ENCODE data around the gene JMJD8.

The JMJD8 gene

DNA sequence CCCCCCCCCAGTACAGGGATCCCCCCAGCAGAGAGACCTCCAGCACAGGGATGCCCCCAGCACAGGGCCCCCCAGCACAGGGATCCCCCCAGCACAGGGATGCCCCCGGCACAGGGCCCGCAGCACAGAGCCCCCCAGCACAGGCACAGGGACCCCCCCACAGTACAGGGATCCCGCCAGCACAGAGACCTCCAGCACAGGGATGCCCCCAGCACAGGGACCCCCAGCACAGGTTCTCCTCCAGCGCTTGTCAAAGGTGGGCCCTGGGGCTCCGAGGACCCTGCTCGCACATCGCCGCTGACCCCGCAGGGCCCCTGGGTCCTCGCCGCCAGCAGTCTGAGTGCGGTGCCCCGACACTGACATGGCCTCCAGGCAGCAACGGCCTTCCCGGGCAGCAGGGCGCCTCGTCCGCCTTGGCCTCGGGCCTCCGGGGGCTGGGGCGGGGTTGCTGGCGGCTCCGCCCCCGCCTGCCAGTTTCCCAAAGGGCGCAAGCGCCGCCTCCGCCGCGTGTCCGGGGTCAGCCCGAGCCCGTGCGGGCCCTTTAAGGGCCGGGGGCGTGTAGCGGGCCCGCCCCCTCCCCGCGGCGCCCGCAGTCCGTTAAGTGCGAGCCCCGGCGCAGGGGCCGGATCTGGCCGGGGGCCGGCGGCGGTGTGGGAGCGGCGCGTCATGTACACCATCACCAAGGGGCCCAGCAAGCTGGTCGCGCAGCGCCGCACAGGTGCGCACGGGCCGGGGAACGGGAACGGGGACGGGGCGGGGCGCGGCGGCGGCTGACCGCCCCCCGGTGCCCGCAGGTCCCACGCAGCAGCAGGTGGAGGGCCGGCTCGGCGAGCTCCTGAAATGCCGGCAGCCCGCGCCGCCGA is 42.6 kb downstream of the JMJD8 start, which contains the start of gene MCRIP2:
TSS of gene MCRIP2 (plus strand) at position 503 of the 863 bp plus-strand sequence. CDS start at position 667, 164 bp downstream.
- DNase-seq (ENCODE audit: low read depth), result peak; percentile 41

DNA sequence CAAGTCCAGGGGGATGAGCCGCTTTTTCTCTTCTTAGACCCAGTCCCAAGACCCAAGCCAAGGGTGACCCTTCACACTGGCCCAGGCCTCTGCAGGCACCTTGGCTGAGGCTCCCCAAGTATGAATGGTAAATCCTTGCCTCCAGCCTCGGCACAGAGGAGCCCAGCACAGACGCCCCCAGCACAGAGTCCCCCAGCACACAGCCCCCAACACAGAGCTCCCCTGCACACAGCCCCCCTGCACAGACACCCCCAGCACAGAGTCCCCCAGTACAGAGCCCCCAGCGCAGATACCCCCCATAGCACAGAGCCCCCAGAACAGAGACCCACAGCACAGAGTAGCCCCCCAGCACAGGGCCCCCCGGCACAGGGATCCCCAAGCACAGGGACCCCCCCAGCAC is 43.5 kb downstream of the JMJD8 start:
- no peak for DNase-seq (ENCODE audit: low read depth)

DNA sequence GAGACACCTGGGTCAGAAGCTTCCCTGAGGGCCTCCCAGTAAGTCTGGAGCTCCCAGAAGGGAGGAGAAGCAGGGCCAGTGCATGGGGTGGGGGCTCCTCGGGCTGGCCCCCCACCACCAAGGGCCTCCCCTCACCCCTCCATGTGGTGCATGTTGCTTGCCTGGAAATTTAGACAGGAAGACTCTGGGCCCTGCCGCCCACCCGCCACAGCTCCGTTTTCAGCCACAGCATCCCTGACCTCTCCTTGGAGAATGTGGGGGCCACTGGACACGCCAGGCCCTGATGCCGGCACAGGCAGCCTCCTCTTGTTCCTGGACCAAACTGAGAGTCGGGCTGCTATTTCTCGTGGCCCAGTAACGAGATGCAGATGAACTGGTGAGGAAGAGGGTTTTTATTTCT is 45.3 kb downstream of the JMJD8 start:
- DNase-seq (ENCODE audit: low read depth), result no peak

DNA sequence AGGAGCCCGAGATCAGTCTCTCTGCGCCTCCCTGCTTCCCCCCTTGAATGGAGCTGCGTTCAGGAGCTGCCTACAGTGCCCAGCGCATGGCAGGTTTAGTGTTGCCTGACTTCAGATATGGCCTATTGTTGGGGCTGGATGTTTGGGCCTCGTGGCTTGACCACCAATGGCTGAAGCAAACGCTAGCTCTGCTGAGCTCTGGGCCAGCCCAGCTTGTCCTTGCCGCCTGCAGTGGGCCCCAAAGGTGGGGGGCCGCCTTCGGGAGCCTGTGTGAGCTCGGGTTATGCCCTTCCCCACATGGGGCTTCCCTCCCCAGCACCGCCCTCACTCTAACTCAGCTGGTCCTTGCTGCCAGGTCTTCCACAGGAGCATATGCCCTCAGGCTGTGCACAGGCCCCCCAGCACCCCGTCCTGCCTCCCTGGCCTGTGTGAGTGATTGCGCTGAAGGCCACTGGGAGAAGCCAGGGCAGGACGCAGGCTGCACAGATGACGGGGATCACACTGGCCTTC is 46.0 kb downstream of the JMJD8 start:
- DNase-seq (ENCODE audit: low read depth), result no peak

DNA sequence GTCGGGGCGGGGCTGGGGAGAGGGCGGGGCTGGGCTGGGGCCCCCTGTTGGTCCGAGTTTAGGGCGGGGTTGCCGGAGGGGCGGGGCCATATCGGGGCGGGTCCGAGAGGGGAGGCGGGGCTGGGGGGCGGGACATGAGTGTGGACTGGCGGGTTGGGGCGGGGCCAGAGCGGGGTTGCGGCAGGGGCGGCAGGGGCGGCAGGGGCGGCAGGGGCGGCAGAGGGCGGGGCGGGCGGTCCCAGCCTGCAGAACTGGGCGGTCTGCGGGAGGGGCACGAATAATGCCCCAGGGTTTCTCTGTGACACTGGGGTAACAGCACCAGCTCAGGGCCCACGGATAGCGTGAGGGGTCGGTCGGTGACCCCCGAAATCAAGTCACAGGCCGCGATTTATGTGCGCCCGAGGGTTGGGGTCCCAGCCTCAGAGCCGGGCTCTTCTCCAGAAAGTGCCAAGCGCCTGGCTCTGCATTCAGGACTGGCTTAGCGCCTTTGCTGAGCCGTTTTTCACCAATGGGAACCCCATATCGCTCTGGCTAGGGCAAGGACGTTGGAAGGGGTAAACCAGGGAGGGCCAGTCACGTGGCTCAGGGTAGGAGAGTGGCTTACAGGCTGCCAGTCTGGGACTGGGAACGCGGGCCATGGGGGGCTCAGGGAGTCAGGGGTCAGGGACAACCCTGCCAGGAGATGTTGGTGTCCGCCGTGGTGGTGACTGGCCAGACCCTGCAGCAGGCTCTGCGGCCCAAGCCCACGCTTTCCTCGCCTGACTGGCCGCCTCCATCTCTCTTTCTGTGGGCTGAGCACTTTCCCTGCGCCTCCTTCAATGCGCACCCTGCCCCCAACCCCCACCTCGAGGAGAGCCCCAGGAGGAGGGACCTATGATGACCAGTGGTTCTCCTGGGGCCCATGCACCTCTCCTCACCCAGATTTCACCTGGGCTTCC is 46.8 kb downstream of the JMJD8 start:
- peak; percentile 80 for DNase-seq (ENCODE audit: low read depth)

DNA sequence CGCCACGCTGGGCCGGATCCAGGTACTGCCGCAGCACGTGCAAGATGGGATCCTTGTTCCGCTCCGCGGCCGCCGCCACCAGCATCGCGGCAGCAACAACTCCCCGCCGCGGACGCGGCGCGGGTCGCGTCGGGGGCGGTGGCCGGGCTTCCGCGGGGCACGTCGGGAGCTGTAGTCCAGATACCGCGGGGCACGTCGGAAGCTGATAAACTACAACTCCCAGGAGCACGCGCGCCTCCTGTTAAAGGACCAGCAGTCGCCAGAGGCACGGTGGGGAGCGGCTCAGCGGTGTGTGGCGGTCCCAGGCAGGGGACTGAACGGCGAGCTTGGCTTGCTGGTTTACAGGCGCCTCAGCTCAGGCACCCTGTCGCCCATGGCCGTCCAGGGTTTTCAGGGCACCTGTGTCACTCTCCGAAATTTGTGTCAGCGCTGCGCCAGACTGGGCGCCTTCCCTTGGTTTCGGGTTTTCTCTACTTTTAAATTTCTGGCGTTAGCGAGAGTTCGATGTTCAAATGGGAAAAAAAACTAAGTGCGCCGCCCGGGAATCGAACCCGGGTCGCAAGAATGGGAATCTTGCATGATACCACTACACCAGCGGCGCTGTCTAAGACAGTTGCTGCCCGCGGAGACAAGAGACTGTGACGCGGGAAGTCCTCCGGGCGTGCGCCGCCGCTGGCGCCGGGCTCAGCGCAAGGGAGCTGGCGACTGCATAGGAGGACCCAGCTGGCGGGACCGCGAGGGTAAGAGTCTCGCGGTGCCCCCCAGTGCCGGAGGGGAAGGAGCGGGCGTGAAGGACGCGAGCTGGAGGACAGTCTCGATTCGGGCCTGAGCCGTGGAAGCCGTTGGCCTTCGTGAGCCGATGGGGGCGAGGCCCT is 47.7 kb downstream of the JMJD8 start, which contains the start of gene METTL26:
TSS of gene METTL26 (minus strand) at position 100 of the 875 bp plus-strand sequence. CDS start at position 85, 15 bp downstream.
- DNase-seq (ENCODE audit: low read depth), result peak; percentile 90

DNA sequence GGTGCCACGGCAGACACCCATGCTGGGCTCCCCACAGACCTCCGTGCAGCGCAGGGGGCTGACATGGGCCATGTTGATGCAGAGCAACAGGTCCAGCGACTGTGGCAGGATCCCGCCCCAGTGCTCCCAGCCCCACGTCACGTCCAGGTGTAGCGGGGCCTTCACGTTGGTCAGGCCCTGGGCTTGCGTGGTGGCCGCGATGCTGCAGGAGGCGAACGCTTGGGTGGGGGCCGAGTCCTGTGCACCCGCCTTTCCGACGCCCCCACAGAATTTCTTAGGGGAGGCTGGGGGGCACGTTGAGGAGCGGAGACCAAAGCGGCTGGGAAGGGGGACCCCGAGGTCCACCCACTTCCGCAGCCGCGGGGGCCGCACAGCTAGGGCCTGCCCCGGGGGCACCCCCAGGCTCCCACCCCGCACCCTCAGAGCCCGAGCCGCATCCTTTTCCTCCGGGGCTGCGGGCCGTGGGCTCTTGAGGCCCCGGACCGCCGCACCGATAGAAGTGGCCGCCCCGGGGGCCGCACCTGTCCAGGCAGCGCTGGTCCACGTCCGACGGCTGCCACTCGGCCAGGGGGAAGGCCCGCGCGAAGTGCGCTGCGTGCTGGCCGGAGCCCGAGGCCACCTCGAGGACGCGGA is 48.4 kb downstream of the JMJD8 start:
- no peak for DNase-seq (ENCODE audit: low read depth)

DNA sequence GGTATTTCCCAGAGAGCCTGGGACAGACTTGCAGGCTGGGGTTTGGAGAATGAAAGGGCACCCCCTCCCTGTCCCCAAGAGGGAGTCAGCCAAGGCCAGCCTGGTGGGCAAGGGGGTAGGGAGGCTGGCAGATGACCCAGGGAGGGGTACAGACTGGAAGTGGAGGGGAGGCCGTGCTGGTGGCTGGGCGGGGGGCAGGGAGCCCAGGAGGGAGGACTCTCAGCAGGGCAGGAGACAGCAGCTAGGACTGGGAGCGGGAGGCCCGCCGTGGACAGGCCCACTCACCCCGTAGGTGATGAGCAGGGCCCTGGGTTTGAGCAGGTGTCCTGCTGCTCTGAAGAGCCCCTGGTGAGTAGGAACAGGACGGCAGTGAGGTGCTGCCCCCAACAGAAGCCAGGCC is 49.1 kb downstream of the JMJD8 start:
- DNase-seq (ENCODE audit: low read depth), result no peak

DNA sequence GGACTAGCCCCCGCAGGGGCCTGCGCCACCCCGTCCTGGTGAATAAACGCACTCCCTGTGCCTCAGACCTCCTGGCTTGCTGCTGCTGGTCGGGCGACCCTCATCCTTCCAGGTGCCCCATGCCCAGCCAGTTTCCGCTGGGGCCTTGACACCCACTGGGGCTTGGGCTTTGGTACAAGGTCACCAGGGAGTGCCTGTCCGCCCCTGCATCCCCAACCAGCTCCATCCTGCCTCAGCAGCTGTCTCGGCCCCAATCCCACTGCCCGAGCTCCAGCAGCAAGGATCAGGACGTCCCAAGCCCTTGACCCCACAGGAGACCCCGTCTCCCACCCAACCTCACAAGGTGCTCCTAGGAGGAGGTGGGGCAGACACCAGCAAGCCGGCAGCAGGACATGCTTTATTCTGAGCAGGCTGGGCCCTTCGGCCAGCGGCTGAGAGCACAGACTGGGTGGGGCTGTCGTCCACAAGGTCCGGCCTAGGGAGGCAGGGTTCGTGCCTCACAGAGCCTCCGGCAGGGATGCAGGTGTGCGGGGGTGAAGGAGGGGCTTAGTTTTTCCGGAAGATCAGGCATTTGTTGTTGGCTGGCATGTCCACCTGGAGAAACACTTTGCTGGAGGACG is 50.0 kb downstream of the JMJD8 start:
- no peak for DNase-seq (ENCODE audit: low read depth)

DNA sequence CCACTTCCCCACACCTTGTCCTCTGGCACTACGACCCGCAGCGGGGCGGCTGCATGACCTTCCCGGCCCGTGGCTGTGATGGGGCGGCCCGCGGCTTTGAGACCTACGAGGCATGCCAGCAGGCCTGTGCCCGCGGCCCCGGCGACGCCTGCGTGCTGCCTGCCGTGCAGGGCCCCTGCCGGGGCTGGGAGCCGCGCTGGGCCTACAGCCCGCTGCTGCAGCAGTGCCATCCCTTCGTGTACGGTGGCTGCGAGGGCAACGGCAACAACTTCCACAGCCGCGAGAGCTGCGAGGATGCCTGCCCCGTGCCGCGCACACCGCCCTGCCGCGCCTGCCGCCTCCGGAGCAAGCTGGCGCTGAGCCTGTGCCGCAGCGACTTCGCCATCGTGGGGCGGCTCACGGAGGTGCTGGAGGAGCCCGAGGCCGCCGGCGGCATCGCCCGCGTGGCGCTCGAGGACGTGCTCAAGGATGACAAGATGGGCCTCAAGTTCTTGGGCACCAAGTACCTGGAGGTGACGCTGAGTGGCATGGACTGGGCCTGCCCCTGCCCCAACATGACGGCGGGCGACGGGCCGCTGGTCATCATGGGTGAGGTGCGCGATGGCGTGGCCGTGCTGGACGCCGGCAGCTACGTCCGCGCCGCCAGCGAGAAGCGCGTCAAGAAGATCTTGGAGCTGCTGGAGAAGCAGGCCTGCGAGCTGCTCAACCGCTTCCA is 50.6 kb downstream of the JMJD8 start:
- no peak for DNase-seq (ENCODE audit: low read depth)

DNA sequence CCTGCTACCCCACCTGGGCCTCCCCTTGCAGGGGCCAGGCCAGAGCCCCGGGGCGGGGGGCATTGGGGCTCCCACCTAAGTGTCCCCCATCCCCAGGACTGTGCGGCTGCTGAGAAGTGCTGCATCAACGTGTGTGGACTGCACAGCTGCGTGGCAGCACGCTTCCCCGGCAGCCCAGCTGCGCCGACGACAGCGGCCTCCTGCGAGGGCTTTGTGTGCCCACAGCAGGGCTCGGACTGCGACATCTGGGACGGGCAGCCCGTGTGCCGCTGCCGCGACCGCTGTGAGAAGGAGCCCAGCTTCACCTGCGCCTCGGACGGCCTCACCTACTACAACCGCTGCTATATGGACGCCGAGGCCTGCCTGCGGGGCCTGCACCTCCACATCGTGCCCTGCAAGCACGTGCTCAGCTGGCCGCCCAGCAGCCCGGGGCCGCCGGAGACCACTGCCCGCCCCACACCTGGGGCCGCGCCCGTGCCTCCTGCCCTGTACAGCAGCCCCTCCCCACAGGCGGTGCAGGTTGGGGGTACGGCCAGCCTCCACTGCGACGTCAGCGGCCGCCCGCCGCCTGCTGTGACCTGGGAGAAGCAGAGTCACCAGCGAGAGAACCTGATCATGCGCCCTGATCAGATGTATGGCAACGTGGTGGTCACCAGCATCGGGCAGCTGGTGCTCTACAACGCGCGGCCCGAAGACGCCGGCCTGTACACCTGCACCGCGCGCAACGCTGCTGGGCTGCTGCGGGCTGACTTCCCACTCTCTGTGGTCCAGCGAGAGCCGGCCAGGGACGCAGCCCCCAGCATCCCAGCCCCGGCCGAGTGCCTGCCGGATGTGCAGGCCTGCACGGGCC is 51.4 kb downstream of the JMJD8 start:
- no peak for DNase-seq (ENCODE audit: low read depth)

DNA sequence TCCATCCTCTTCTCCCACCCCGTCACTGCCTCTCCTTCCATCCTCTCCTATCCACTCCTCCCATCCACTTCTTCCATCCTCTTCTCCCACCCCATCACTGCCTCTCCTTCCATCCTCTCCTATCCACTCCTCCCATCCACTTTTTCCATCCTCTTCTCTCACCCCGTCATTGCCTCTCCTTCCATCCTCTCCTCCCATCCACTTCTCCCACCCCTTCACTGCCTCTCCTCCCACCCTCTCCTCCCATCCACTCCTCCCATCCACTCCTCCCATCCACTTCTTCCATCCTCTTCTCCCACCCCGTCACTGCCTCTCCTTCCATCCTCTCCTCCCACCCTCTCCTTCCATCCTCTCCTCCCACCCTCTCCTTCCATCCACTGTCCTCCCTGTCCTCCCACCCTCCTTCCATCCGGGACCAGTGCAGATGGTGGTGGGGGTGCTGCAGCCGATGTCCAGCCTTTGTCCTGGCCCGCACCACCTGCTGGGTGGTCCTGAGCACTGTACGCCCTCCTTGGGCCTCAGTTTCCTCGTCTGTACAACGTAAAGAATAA is 52.3 kb downstream of the JMJD8 start:
- DNase-seq (ENCODE audit: low read depth), result no peak

Data from T-helper 22 cell (primary cell).